Measurements from ENCODE around the gene ANKRD13A.

DNA sequence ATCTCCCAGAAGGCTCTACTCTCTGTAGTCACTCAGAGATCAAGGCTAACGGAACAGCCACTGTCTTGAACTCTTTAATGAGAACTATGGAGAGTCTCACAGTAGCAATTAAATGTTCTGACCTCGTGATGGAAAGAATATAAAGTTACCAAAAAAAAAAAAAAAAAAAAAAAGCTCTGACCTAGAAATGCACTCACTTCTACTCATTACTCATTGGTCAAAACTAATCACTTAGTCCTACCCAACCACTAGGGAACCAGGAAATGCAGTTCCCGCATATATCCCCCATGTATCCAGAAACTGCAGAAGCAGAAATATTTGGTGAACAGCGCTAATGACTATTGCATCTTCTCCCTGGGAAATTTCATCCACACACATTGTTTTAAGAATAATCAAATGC is 78.6 kb downstream of the ANKRD13A start:
- TF ChIP-seq, protein P1, sequence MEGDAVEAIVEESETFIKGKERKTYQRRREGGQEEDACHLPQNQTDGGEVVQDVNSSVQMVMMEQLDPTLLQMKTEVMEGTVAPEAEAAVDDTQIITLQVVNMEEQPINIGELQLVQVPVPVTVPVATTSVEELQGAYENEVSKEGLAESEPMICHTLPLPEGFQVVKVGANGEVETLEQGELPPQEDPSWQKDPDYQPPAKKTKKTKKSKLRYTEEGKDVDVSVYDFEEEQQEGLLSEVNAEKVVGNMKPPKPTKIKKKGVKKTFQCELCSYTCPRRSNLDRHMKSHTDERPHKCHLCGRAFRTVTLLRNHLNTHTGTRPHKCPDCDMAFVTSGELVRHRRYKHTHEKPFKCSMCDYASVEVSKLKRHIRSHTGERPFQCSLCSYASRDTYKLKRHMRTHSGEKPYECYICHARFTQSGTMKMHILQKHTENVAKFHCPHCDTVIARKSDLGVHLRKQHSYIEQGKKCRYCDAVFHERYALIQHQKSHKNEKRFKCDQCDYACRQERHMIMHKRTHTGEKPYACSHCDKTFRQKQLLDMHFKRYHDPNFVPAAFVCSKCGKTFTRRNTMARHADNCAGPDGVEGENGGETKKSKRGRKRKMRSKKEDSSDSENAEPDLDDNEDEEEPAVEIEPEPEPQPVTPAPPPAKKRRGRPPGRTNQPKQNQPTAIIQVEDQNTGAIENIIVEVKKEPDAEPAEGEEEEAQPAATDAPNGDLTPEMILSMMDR (conservative IDR thresholded peaks at IDR 0.05 in 1 of 2, IDR thresholded peaks at IDR 0.05 in 1 of 2; ENCODE audit: extremely low read depth in 1 of 2, insufficient read depth in 1 of 2, low read depth in 1 of 2, low read length in 2 of 2) = no peak
- TF ChIP-seq EZH2 (IDR thresholded peaks at IDR 0.05; ENCODE audit: borderline replicate concordance, low read length) = no peak
